Loucy (cell line): ENCODE results near the gene ALS2CL.

Experiments used
- H2AFZ ChIP-seq: fragments of 200-600 bp; sonication (generic); 2 replicates; pipeline ENCODE4 v1.6.0; 2016; ENCODE audit warnings: antibody characterized with exemption, mild to moderate bottlenecking, low read length, moderate library complexity
- H3F3A ChIP-seq: fragments of 200-600 bp; 2 replicates; pipeline ENCODE4 v1.6.0; 2016; ENCODE audit warnings: antibody characterized with exemption, low read depth, mild to moderate bottlenecking
- H3K27me3 ChIP-seq: fragments of 200-600 bp; sonication (generic); 2 replicates; pipeline ENCODE4 v1.6.1; 2014; ENCODE audit warnings: low read length, mild to moderate bottlenecking; ENCODE audit not compliant: insufficient read depth, poor library complexity, severe bottlenecking
- H3K36me3 ChIP-seq: fragments of 200-600 bp; sonication (generic); 2 replicates; pipeline ENCODE4 v1.6.1; 2016; ENCODE audit warnings: low read length; ENCODE audit not compliant: insufficient read depth
- H3K4me1 ChIP-seq: fragments of 200-600 bp; sonication (generic); 2 replicates; pipeline ENCODE4 v1.5.1; 2014; ENCODE audit warnings: low read length, mild to moderate bottlenecking; ENCODE audit not compliant: insufficient read depth, poor library complexity, severe bottlenecking
- H3K4me2 ChIP-seq: fragments of 200-600 bp; sonication (generic); 2 replicates; pipeline ENCODE4 v1.6.0; 2014; ENCODE audit warnings: antibody characterized with exemption, low read length, low read depth, mild to moderate bottlenecking; ENCODE audit not compliant: poor library complexity, severe bottlenecking
- H3K4me3 ChIP-seq: fragments of 200-600 bp; sonication (generic); 2 replicates; pipeline ENCODE4 v1.5.1; 2014; ENCODE audit warnings: low read length, mild to moderate bottlenecking, mixed read lengths; ENCODE audit not compliant: poor library complexity, severe bottlenecking
- H3K79me2 ChIP-seq: fragments of 200-600 bp; sonication (generic); 2 replicates; pipeline ENCODE4 v1.6.1; 2014; ENCODE audit warnings: low read length; ENCODE audit not compliant: insufficient read depth
- H3K9ac ChIP-seq: fragments of 200-600 bp; sonication (generic); 2 replicates; pipeline ENCODE4 v1.6.0; 2014; ENCODE audit warnings: mild to moderate bottlenecking, low read depth, low read length, moderate library complexity; ENCODE audit not compliant: poor library complexity, severe bottlenecking
- H3K9me2 ChIP-seq: fragments of 200-600 bp; sonication (generic); replicated peaks from 2 replicates; pipeline ENCODE4 v1.6.1; 2016; ENCODE audit warnings: low read depth, low read length, mixed read lengths
- H3K9me3 ChIP-seq: fragments of 200-600 bp; sonication (generic); 2 replicates; pipeline ENCODE4 v1.6.1; 2014; ENCODE audit warnings: mild to moderate bottlenecking, antibody characterized with exemption, low read length, low read depth; ENCODE audit not compliant: insufficient read depth
- H4K20me1 ChIP-seq: fragments of 200-600 bp; sonication (generic); 2 replicates; pipeline ENCODE4 v1.6.0; 2014; ENCODE audit warnings: antibody characterized with exemption, low read length, mild to moderate bottlenecking; ENCODE audit not compliant: insufficient read depth, poor library complexity, severe bottlenecking
- CTCF ChIP-seq: fragments of 200-600 bp; sonication (generic); conservative IDR thresholded peaks from 2 replicates; pipeline ENCODE4 v1.5.1; 2014; ENCODE audit warnings: mild to moderate bottlenecking, antibody characterized with exemption, low read length
- EZH2phosphoT487 ChIP-seq: fragments of 200-600 bp; IDR thresholded peaks from 2 replicates; pipeline ENCODE4 v1.6.1; 2018; ENCODE audit warnings: antibody characterized with exemption, mild to moderate bottlenecking, moderate library complexity, borderline replicate concordance

Gene ALS2CL

GRCh38 chr3:46675843-46676567, 17.5 kb downstream of the ALS2CL start:
- Histone ChIP-seq H3K36me3 (no peaks in the 10 kb centered on the region), H3K4me2 (no peak overlapping the region), H3K9me3 (no peaks in the 10 kb centered on the region), H3K4me1 (no peaks in the 10 kb centered on the region), H3K79me2 (no peaks in the 10 kb centered on the region), H2AFZ (no peak overlapping the region), H3K27me3 (no peaks in the 10 kb centered on the region), H3K4me3 (no peak overlapping the region), H3K9me2 (no peaks in the 10 kb centered on the region), H3F3A (no peaks in the 10 kb centered on the region), H3K9ac (no peak overlapping the region), H4K20me1 (no peaks in the 10 kb centered on the region)
- TF ChIP-seq CTCF = no peak
- TF ChIP-seq EZH2phosphoT487 = no peak

DNA sequence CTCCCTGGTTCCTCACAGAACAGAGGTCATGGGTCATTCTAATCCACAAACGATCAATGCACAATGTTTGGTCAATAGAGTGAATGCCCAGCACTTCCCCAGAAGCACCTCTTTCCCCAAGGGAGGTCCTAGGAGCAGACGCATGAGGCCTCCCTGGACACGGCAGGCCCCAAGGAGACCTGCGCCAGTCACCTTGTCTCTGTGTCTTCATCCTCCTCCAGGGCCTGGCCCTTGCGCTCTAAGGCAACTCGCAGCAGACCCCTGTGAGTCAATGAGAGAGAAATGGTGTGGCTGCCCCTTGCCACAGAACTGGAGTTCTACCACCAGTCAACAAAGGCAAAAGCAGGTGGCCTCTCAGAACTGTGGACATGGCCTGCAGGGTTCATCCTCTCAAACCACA, 18.1 kb downstream of the ALS2CL start:
- H3K4me3 ChIP-seq = no peak overlapping the region
- H4K20me1 ChIP-seq = no peaks in the 10 kb centered on the region
- H3K79me2 ChIP-seq = no peaks in the 10 kb centered on the region
- H3K9me3 ChIP-seq = no peaks in the 10 kb centered on the region
- no peaks in the 10 kb centered on the region for H3K36me3 ChIP-seq
- no peak overlapping the region for H3K4me2 ChIP-seq
- no peaks in the 10 kb centered on the region for H3K9me2 ChIP-seq
- H3K9ac ChIP-seq = no peak overlapping the region
- no peaks in the 10 kb centered on the region for H3K27me3 ChIP-seq
- H3K4me1 ChIP-seq = no peaks in the 10 kb centered on the region
- no peak overlapping the region for H2AFZ ChIP-seq
- H3F3A ChIP-seq = no peaks in the 10 kb centered on the region
- no peak for TF ChIP-seq CTCF
- TF ChIP-seq EZH2phosphoT487 = no peak

GRCh38 chr3:46674031-46674845, 19.2 kb downstream of the ALS2CL start:
- H3K9me3 ChIP-seq = no peaks in the 10 kb centered on the region
- H3K4me2 ChIP-seq = no peak overlapping the region
- H3K4me1 ChIP-seq = no peaks in the 10 kb centered on the region
- TF ChIP-seq CTCF (peak; percentile 54), EZH2phosphoT487 (no peak)
- H3K79me2 ChIP-seq = no peaks in the 10 kb centered on the region
- no peaks in the 10 kb centered on the region for H3K9me2 ChIP-seq
- no peaks in the 10 kb centered on the region for H3K27me3 ChIP-seq
- H3K9ac ChIP-seq = no peak overlapping the region
- no peaks in the 10 kb centered on the region for H4K20me1 ChIP-seq
- no peak overlapping the region for H2AFZ ChIP-seq
- H3K4me3 ChIP-seq = no peak overlapping the region
- no peaks in the 10 kb centered on the region for H3K36me3 ChIP-seq
- no peaks in the 10 kb centered on the region for H3F3A ChIP-seq
